Thyroid gland (tissue), 4 donors: ENCODE data around the gene SCN1B. TPM values are rescaled to one million over a fixed set of nuclear protein-coding genes. Genes with fewer than 3 reads are reported as not detected.

Experiments used
- DNase-seq, 2 donors: peaks; one replicate each; pipeline ENCODE4 v3.0.0-alpha.2; 2019
- H3K27ac ChIP-seq, 3 donors: fragments of 200-600 bp; sonication (generic); 1 replicate in 2 of 3; 2 replicates in 1 of 3; pipeline ENCODE4 v1.5.1; 2016 to 2019; ENCODE audit warnings: mild to moderate bottlenecking in 1 of 3, moderate library complexity in 1 of 3
- H3K27me3 ChIP-seq: fragments of 200-600 bp; sonication (generic); one replicate; pipeline ENCODE4 v1.5.1; 2019
- H3K36me3 ChIP-seq, 2 donors: fragments of 200-600 bp; sonication (generic); one replicate each; pipeline ENCODE4 v1.5.1; 2016 to 2019
- H3K4me1 ChIP-seq, 2 donors: fragments of 200-600 bp; sonication (generic); one replicate each; pipeline ENCODE4 v1.5.1; 2017 to 2019
- H3K4me3 ChIP-seq, 3 donors: fragments of 200-600 bp; sonication (generic); replicated peaks in 1 of 3; 1 replicate in 2 of 3; 2 replicates in 1 of 3; pipeline ENCODE4 v1.5.1; 2016; ENCODE audit warnings: mild to moderate bottlenecking in 1 of 3
- H3K9me3 ChIP-seq: fragments of 200-600 bp; sonication (generic); one replicate; pipeline ENCODE4 v1.5.1; 2017
- POLR2A ChIP-seq, 2 donors: fragments of 450-650 bp; IDR thresholded peaks; one replicate each; pipeline ENCODE4 v1.6.1; 2017; ENCODE audit warnings: antibody characterized with exemption in 2 of 2, mild to moderate bottlenecking in 2 of 2, moderate library complexity in 1 of 2
- WGBS, 2 donors: methylation state at CpG; one replicate each; pipeline ENCODE4 v1.1.5; 2017; 5-methylcytosine and 5-hydroxymethylcytosine counted together
- intact Hi-C: fragments of 100-400 bp; cut with DNase I; formaldehyde crosslinking; loops from one replicate; pipeline ENCODE4 v1.15.1; 2023
- total RNA-seq, 4 donors: library from RNA; depleted of rRNA; stranded (reverse); fragments of >200 nt; gene quantifications; one replicate each; pipeline ENCODE4 v1.2.3, GENCODE V29; 2016
- TF ChIP-seq, protein P1 (sequence below), 6 experiments: fragments of 200-600 bp in 3 of 6; fragments of 450-650 bp in 3 of 6; sonication (generic) in 3 of 6; IDR thresholded peaks; one replicate each; pipeline ENCODE4 v1.5.1; 2016 to 2019; ENCODE audit warnings: antibody characterized with exemption in 6 of 6, mild to moderate bottlenecking in 2 of 6, inconsistent platforms in 1 of 6, moderate library complexity in 1 of 6

SCN1B gene
- total RNA-seq, 4 donors from 2014 or later: 5.7 to 19.6 (median 10.1) TPM

DNA sequence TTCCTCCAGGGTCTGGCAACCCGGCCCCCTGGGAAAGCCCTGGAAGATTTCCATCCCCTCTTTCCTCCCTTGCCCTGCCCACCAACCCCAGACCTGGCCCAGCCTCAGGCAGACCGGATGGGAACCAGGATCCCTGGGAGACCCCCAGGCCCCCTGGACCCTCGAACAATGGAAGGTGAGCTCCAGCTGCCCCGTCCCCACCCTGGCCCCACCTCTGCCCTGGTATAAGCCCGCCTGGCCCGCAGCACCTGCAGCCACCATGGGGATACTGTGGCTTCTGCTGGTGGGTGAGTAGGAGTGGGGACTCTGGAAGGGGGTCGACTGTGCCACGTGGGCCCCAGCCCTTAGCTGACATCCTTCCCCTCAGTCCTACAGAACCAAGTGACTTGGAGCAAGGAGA, 43.7 kb downstream of the SCN1B start:
- no peak overlapping the region for H3K4me3 ChIP-seq
- no peaks in the 10 kb centered on the region for H3K27me3 ChIP-seq
- intact Hi-C loops: no loop called here
- no peak for DNase-seq
- no peaks in the 10 kb centered on the region for H3K36me3 ChIP-seq
- no peaks in the 10 kb centered on the region for H3K4me1 ChIP-seq
- H3K9me3 ChIP-seq: no peaks in the 10 kb centered on the region
- WGBS, 2 donors: 70 to 88% methylated on average over 3 to 4 of the region's 8 CpGs
- H3K27ac ChIP-seq: no peak overlapping the region
- TF ChIP-seq, protein P1, sequence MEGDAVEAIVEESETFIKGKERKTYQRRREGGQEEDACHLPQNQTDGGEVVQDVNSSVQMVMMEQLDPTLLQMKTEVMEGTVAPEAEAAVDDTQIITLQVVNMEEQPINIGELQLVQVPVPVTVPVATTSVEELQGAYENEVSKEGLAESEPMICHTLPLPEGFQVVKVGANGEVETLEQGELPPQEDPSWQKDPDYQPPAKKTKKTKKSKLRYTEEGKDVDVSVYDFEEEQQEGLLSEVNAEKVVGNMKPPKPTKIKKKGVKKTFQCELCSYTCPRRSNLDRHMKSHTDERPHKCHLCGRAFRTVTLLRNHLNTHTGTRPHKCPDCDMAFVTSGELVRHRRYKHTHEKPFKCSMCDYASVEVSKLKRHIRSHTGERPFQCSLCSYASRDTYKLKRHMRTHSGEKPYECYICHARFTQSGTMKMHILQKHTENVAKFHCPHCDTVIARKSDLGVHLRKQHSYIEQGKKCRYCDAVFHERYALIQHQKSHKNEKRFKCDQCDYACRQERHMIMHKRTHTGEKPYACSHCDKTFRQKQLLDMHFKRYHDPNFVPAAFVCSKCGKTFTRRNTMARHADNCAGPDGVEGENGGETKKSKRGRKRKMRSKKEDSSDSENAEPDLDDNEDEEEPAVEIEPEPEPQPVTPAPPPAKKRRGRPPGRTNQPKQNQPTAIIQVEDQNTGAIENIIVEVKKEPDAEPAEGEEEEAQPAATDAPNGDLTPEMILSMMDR (IDR thresholded peaks at IDR 0.05): no peak
- TF ChIP-seq POLR2A (IDR thresholded peaks at IDR 0.05): no peak

DNA sequence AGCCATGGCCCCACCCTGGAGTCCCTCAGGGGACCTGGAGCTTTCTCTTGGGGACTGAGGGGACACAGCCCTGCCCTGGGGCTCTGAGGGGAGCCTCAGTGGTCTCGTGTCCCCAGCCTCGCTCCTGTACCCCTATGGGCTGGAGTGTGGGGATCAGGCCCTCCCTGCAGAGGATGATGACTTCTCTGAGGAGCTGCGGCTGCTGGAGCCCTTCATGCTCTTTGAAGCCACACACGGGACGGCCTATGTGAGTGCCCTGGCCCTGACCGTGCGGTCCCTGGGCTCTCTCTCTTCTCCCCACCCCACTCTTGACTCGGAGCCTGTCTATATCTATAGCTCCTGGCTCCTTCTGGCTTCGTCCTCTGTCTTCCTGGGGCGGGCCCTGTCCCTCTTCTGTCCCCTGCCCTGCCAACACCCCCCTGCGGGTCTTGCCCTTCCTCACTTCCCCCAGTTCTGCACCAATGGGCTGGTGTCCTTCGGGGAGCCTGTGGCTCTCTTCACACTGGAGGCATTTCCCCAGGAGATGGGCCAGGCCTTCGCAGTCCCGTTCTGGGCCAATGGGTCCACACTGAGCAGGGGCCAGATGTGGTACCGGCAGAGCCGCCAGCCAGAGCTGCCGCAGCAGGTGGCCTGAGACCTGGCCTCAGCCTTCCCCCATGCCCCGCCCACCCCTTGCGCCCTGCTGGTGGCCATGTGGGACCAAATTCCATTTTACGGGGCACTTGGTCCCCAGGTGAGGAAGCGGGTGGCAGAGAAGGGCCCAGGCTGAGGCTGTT, 44.3 kb downstream of the SCN1B start:
- WGBS, 2 donors: 84 to 85% methylated on average over 17 to 19 of the region's 21 CpGs
- H3K27ac ChIP-seq: no peak overlapping the region
- H3K36me3 ChIP-seq: no peaks in the 10 kb centered on the region
- no peaks in the 10 kb centered on the region for H3K9me3 ChIP-seq
- no peaks in the 10 kb centered on the region for H3K27me3 ChIP-seq
- no peak overlapping the region for H3K4me3 ChIP-seq
- TF ChIP-seq, protein P1 (IDR thresholded peaks at IDR 0.05): no peak
- TF ChIP-seq POLR2A (IDR thresholded peaks at IDR 0.05): no peak
- H3K4me1 ChIP-seq: no peaks in the 10 kb centered on the region
- DNase-seq: no peak
- intact Hi-C loops: no loop called here

DNA sequence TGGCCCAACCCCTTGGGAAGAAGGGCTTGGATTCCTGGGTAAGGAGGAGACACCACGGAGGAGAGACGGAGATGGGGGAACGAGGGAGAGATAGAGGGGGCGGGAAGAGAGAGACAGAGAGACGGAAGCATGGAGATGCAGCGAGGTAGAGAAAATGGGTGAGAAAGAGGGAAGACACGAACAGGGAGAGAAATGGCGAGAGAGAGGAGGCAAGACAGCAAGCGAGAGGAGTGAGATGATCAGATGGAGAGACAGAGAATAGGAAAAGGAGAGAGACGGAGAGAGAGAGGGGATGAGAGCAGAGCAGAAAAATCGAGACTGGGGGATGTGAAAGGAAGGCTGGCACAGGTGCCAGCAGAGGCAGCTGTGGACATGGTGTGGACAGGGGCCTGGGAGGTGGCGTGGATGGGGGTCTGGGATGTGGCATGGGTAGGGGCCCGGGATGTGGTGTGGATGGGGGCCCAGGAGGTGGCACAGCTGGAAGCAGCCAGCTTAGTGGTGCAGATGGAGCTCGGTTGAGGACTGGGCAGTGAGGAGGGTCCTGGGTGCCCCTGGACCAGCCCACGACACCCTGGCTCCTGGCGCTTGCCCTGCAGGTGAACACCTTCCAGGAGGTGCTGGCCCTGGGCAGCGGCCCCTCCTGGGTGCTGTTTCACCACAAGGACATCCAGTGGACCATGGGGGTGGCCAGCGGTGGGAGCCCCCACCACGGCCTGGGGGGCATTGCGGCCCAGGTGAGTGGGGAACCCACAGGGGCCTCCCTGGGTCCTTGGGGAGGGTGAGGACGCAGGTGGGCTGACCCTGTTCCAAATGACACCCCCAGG, 45.1 kb downstream of the SCN1B start:
- Histone ChIP-seq H3K4me3 (no peak overlapping the region), H3K36me3 (no peaks in the 10 kb centered on the region), H3K27me3 (no peaks in the 10 kb centered on the region), H3K27ac (no peak overlapping the region), H3K4me1 (no peaks in the 10 kb centered on the region), H3K9me3 (no peaks in the 10 kb centered on the region)
- WGBS, 2 donors: 88 to 90% methylated on average over 14 to 16 of the region's 21 CpGs
- DNase-seq: no peak
- intact Hi-C loops: no loop called here
- TF ChIP-seq POLR2A (IDR thresholded peaks at IDR 0.05): no peak
- TF ChIP-seq, protein P1 (IDR thresholded peaks at IDR 0.05): no peak

DNA sequence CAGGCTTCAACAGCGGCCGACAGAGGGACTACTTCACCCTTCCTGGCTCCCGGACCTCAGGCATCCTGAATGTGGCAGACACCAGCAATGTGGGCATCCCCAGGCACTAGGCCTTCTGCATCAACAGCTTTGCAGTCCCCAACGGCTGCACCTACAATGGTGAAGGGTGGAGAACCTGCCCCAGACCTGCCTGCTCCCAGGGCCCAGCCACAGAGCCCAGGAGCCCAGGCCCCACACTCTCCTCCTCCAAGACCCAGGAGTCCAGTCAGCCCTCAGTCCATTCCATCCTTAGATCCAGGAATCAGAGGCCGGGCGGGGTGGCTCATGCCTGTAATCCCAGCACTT, 45.7 kb downstream of the SCN1B start:
- TF ChIP-seq POLR2A (IDR thresholded peaks at IDR 0.05): no peak
- TF ChIP-seq, protein P1 (IDR thresholded peaks at IDR 0.05): no peak
- intact Hi-C loops: no loop called here
- no peak for DNase-seq

DNA sequence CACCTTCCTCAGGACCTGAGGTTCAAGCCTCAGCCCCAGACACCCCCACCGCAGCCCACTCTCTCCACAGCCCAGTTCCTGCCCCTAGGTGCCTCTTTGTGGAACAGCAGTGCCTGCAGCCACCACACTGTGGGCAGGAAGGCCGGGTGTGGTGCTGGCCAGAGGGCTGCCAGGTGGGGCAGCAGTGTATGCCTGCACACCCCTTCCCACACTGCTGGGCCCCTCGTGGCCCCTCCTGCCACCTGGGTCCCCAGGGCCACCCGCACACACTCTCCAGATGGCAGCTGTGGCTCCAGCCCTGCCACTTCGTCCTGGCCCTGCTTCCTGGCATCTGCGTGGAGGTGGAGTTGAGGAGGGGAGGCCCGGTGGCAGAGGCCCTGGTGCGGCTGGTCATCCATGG, 46.4 kb downstream of the SCN1B start:
- Histone ChIP-seq H3K27ac (no peak overlapping the region), H3K9me3 (no peaks in the 10 kb centered on the region), H3K27me3 (no peaks in the 10 kb centered on the region), H3K4me1 (no peaks in the 10 kb centered on the region), H3K36me3 (no peaks in the 10 kb centered on the region), H3K4me3 (no peak overlapping the region)
- TF ChIP-seq POLR2A (IDR thresholded peaks at IDR 0.05): no peak
- TF ChIP-seq, protein P1 (IDR thresholded peaks at IDR 0.05): no peak
- 72 to 76% methylated on average over 3 to 7 of the region's 8 CpGs for WGBS, 2 donors
- DNase-seq: no peak
- intact Hi-C loops: no loop called here

More for the DNA sequence above, 45.7 kb downstream of the SCN1B start:
- 76 to 100% methylated on average over 2 of the region's 6 CpGs for whole genome bisulfite sequencing, 2 donors
- Histone ChIP-seq H3K27ac (no peak overlapping the region), H3K36me3 (no peaks in the 10 kb centered on the region), H3K4me1 (no peaks in the 10 kb centered on the region), H3K4me3 (no peak overlapping the region), H3K27me3 (no peaks in the 10 kb centered on the region), H3K9me3 (no peaks in the 10 kb centered on the region)
